HepG2 (cell line): ENCODE measurements around the gene TAPBP. TPM values are rescaled to one million over a fixed set of nuclear protein-coding genes. Genes with fewer than 3 reads are reported as not detected.
A peak's percentile ranks its signal among the peaks of the same experiment; 100 is the strongest.

Source experiments
- ATAD3A ChIP-seq: sonication (generic); formaldehyde crosslinking; IDR thresholded peaks from 2 replicates; pipeline ENCODE4 v1.4.0; 2020; ENCODE audit warnings: missing genetic modification reagents
- ATF7-NPFF ChIP-seq: sonication (generic); formaldehyde crosslinking; IDR thresholded peaks from 2 replicates; pipeline ENCODE4 v1.8.1; 2023; ENCODE audit warnings: mild to moderate bottlenecking, low read depth, missing genetic modification reagents, moderate library complexity
- EEA1 ChIP-seq: sonication (generic); formaldehyde crosslinking; IDR thresholded peaks from 2 replicates; pipeline ENCODE4 v1.5.1; 2020; ENCODE audit warnings: mild to moderate bottlenecking, missing genetic modification reagents, borderline replicate concordance
- GABPB1 ChIP-seq: IDR thresholded peaks from 2 replicates; pipeline ENCODE4 v1.6.1; 2016; ENCODE audit warnings: mild to moderate bottlenecking, missing genetic modification reagents, moderate library complexity, missing compliant biosample characterization
- IRF2 ChIP-seq: IDR thresholded peaks from 2 replicates; pipeline ENCODE4 v1.6.1; 2018; ENCODE audit warnings: missing genetic modification reagents, missing compliant biosample characterization
- KDM1A ChIP-seq: IDR thresholded peaks from 2 replicates; pipeline ENCODE4 v1.6.1; 2016; ENCODE audit warnings: missing compliant biosample characterization
- MED13 ChIP-seq: sonication (generic); formaldehyde crosslinking; IDR thresholded peaks from 2 replicates; pipeline ENCODE4 v1.5.0; 2020; ENCODE audit warnings: missing genetic modification reagents
- NFE2 ChIP-seq: sonication (generic); formaldehyde crosslinking; IDR thresholded peaks from 2 replicates; pipeline ENCODE4 v1.4.0; 2020; ENCODE audit warnings: missing genetic modification reagents
- POLR2A ChIP-seq, 2 experiments: IDR thresholded peaks; 2 replicates each; pipeline ENCODE4 v1.6.1; 2011; ENCODE audit warnings: low read depth in 2 of 2, low read length in 2 of 2, mild to moderate bottlenecking in 1 of 2, moderate library complexity in 1 of 2; ENCODE audit not compliant: insufficient read depth in 1 of 2
- ZMAT3 ChIP-seq: sonication (generic); formaldehyde crosslinking; conservative IDR thresholded peaks from 2 replicates; pipeline ENCODE4 v1.7.0; 2021; ENCODE audit warnings: missing genetic modification reagents
- ZNF232 ChIP-seq: sonication (generic); formaldehyde crosslinking; IDR thresholded peaks from 2 replicates; pipeline ENCODE4 v1.4.0; 2020; ENCODE audit warnings: missing genetic modification reagents, borderline replicate concordance
- ZNF350 ChIP-seq: sonication (generic); formaldehyde crosslinking; IDR thresholded peaks from 2 replicates; pipeline ENCODE4 v1.4.0; 2020; ENCODE audit warnings: mild to moderate bottlenecking, low read depth, missing genetic modification reagents, borderline replicate concordance
- ZNF607 ChIP-seq: sonication (generic); formaldehyde crosslinking; IDR thresholded peaks from 2 replicates; pipeline ENCODE4 v1.5.1; 2020; ENCODE audit warnings: missing genetic modification reagents, mild to moderate bottlenecking, borderline replicate concordance
- ZNF781 ChIP-seq: sonication (generic); formaldehyde crosslinking; IDR thresholded peaks from 2 replicates; pipeline ENCODE4 v1.5.1; 2020; ENCODE audit warnings: borderline replicate concordance, mild to moderate bottlenecking, missing genetic modification reagents; ENCODE audit errors: not compliant biosample characterization
- polyA plus RNA-seq, 8 experiments: library from polyadenylated mRNA; depleted of rRNA in 3 of 8; stranded (reverse) in 7 of 8; unstranded in 1 of 8; fragments of >200 nt; fragmentation: Illumina TruSeq in 4 of 8; extraction: Trizol in 4 of 8; gene quantifications; 2 replicates each; pipeline versions ENCODE4 v1.2.1 to v1.2.3, GENCODE V29; 2011 to 2016; ENCODE audit warnings: low read depth in 4 of 8, missing spikeins in 1 of 8, mixed read lengths in 1 of 8; ENCODE audit not compliant: insufficient read depth in 1 of 8
- total RNA-seq, 5 experiments: library from RNA; depleted of rRNA; stranded (reverse); fragments of >200 nt; fragmentation: Illumina TruSeq; extraction: Trizol; gene quantifications; 2 replicates each; pipeline ENCODE4 v1.2.3, GENCODE V29; 2016; ENCODE audit warnings: low read depth in 1 of 5
- TF ChIP-seq, protein P1 (sequence below): sonication (generic); formaldehyde crosslinking; IDR thresholded peaks from 2 replicates; pipeline ENCODE4 v1.9.0; 2021; ENCODE audit warnings: mild to moderate bottlenecking, missing genetic modification reagents
- TF ChIP-seq, protein P2 (sequence below): sonication (generic); formaldehyde crosslinking; IDR thresholded peaks from 2 replicates; pipeline ENCODE4 v1.9.0; 2022; ENCODE audit warnings: missing genetic modification reagents, mild to moderate bottlenecking, borderline replicate concordance
- TF ChIP-seq, protein P3 (sequence below), 2 experiments: sonication (generic) in 1 of 2; formaldehyde crosslinking in 1 of 2; IDR thresholded peaks; 2 replicates each; pipeline versions ENCODE4 v1.4.0 to v1.6.1; 2018 to 2020; ENCODE audit warnings: missing genetic modification reagents in 2 of 2, borderline replicate concordance in 1 of 2, low read depth in 1 of 2, mild to moderate bottlenecking in 1 of 2, missing biosample characterization in 1 of 2

TAPBP gene
- total and polyA plus RNA-seq, 2 of the 13 experiments (the other 11 are each of a cell fraction or from before 2014, with no cell fraction given) = 27.4 to 32.3 TPM

GRCh38 chr6:33289784-33290315 lies 24.0 kb downstream of the TAPBP start (continued):
- TF ChIP-seq ATF7-NPFF (CRISPR knock-in tag) = 0 out of 2 replicates have a peak, but pooled peaks have one; percentile 31
- TF ChIP-seq ZNF781 (CRISPR knock-in tag) = peak; percentile 38
- 0 out of 2 replicates have a peak, but pooled peaks have one; percentile 12 for TF ChIP-seq ZNF607 (CRISPR knock-in tag)
- peak; percentile 17; the same call in 1 of the 2 replicates for TF ChIP-seq ZNF350
- 0 out of 2 replicates have a peak, but pooled peaks have one; percentile 13 for TF ChIP-seq NFE2
- no peak for TF ChIP-seq ATAD3A (CRISPR knock-in tag)
- TF ChIP-seq IRF2 (CRISPR knock-in tag) = 0 out of 2 replicates have a peak, but pooled peaks have one; percentile 9
- no peak for TF ChIP-seq ZMAT3
- TF ChIP-seq, protein P1, sequence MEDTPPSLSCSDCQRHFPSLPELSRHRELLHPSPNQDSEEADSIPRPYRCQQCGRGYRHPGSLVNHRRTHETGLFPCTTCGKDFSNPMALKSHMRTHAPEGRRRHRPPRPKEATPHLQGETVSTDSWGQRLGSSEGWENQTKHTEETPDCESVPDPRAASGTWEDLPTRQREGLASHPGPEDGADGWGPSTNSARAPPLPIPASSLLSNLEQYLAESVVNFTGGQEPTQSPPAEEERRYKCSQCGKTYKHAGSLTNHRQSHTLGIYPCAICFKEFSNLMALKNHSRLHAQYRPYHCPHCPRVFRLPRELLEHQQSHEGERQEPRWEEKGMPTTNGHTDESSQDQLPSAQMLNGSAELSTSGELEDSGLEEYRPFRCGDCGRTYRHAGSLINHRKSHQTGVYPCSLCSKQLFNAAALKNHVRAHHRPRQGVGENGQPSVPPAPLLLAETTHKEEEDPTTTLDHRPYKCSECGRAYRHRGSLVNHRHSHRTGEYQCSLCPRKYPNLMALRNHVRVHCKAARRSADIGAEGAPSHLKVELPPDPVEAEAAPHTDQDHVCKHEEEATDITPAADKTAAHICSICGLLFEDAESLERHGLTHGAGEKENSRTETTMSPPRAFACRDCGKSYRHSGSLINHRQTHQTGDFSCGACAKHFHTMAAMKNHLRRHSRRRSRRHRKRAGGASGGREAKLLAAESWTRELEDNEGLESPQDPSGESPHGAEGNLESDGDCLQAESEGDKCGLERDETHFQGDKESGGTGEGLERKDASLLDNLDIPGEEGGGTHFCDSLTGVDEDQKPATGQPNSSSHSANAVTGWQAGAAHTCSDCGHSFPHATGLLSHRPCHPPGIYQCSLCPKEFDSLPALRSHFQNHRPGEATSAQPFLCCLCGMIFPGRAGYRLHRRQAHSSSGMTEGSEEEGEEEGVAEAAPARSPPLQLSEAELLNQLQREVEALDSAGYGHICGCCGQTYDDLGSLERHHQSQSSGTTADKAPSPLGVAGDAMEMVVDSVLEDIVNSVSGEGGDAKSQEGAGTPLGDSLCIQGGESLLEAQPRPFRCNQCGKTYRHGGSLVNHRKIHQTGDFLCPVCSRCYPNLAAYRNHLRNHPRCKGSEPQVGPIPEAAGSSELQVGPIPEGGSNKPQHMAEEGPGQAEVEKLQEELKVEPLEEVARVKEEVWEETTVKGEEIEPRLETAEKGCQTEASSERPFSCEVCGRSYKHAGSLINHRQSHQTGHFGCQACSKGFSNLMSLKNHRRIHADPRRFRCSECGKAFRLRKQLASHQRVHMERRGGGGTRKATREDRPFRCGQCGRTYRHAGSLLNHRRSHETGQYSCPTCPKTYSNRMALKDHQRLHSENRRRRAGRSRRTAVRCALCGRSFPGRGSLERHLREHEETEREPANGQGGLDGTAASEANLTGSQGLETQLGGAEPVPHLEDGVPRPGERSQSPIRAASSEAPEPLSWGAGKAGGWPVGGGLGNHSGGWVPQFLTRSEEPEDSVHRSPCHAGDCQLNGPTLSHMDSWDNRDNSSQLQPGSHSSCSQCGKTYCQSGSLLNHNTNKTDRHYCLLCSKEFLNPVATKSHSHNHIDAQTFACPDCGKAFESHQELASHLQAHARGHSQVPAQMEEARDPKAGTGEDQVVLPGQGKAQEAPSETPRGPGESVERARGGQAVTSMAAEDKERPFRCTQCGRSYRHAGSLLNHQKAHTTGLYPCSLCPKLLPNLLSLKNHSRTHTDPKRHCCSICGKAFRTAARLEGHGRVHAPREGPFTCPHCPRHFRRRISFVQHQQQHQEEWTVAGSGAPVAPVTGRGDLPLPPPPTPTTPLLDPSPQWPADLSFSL (CRISPR knock-in tag) = no peak
- TF ChIP-seq, protein P2, sequence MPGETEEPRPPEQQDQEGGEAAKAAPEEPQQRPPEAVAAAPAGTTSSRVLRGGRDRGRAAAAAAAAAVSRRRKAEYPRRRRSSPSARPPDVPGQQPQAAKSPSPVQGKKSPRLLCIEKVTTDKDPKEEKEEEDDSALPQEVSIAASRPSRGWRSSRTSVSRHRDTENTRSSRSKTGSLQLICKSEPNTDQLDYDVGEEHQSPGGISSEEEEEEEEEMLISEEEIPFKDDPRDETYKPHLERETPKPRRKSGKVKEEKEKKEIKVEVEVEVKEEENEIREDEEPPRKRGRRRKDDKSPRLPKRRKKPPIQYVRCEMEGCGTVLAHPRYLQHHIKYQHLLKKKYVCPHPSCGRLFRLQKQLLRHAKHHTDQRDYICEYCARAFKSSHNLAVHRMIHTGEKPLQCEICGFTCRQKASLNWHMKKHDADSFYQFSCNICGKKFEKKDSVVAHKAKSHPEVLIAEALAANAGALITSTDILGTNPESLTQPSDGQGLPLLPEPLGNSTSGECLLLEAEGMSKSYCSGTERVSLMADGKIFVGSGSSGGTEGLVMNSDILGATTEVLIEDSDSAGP = no peak
- no peak; the same call in 1 of the 2 replicates for TF ChIP-seq ZNF232 (CRISPR knock-in tag)
- no peak for TF ChIP-seq GABPB1 (CRISPR knock-in tag)
- no peak for TF ChIP-seq KDM1A (CRISPR knock-in tag)
- TF ChIP-seq, protein P3, sequence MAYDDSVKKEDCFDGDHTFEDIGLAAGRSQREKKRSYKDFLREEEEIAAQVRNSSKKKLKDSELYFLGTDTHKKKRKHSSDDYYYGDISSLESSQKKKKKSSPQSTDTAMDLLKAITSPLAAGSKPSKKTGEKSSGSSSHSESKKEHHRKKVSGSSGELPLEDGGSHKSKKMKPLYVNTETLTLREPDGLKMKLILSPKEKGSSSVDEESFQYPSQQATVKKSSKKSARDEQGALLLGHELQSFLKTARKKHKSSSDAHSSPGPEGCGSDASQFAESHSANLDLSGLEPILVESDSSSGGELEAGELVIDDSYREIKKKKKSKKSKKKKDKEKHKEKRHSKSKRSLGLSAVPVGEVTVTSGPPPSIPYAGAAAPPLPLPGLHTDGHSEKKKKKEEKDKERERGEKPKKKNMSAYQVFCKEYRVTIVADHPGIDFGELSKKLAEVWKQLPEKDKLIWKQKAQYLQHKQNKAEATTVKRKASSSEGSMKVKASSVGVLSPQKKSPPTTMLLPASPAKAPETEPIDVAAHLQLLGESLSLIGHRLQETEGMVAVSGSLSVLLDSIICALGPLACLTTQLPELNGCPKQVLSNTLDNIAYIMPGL (CRISPR knock-in tag; IDR thresholded peaks at IDR 0.05; ENCODE audit: borderline replicate concordance in 1 of 2, low read depth in 1 of 2) = peak in 1 of 2 experiments; percentile 18; a peak in 1 of 4 replicates
- TF ChIP-seq POLR2A (IDR thresholded peaks at IDR 0.05; ENCODE audit: insufficient read depth in 1 of 2, low read depth in 2 of 2, low read length in 2 of 2) = no peak; a peak in 1 of 4 replicates
- no peak for TF ChIP-seq MED13 (CRISPR knock-in tag)
- TF ChIP-seq EEA1 (CRISPR knock-in tag) = peak; percentile 7; the same call in 1 of the 2 replicates
- TF ChIP-seq, all 625 proteins: peak for 44
